ENCODE measurements around the gene SMAP1.

Gene SMAP1

GRCh38 chr6:70841112-70841511 is 173.4 kb downstream of the SMAP1 start:
- H3K27me3 ChIP-seq (ENCODE audit: control insufficient read depth in 1 of 2, insufficient read depth in 2 of 2, low read length in 2 of 2): no peaks in the 10 kb centered on the region
- H3K9ac ChIP-seq (ENCODE audit: low read length in 2 of 2): no peak overlapping the region
- H3K27ac ChIP-seq (ENCODE audit: low read length): no peak overlapping the region
- H3K4me1 ChIP-seq (ENCODE audit: control insufficient read depth, insufficient read depth, low read length): no peaks in the 10 kb centered on the region
- H3K9me3 ChIP-seq (ENCODE audit: control insufficient read depth in 2 of 2, low read length in 2 of 2): no peaks in the 10 kb centered on the region
- H3K36me3 ChIP-seq (ENCODE audit: control insufficient read depth in 2 of 2, insufficient read depth in 2 of 2, low read length in 2 of 2): peaks cover 0 to 2% of the 10 kb centered on the region in 2 donors
- H3K4me3 ChIP-seq (ENCODE audit: low read length in 2 of 2): no peak overlapping the region

- Histone ChIP-seq H3K36me3 (ENCODE audit: control insufficient read depth in 2 of 2, insufficient read depth in 2 of 2, low read length in 2 of 2) (peaks cover 0 to 4% of the 10 kb centered on the region in 2 donors), H3K27me3 (ENCODE audit: control insufficient read depth in 1 of 2, insufficient read depth in 2 of 2, low read length in 2 of 2) (no peaks in the 10 kb centered on the region), H3K9ac (ENCODE audit: low read length in 2 of 2) (no peak overlapping the region), H3K4me1 (ENCODE audit: control insufficient read depth, insufficient read depth, low read length) (no peaks in the 10 kb centered on the region), H3K27ac (ENCODE audit: low read length) (no peak overlapping the region), H3K9me3 (ENCODE audit: control insufficient read depth in 2 of 2, low read length in 2 of 2) (no peaks in the 10 kb centered on the region), H3K4me3 (ENCODE audit: low read length in 2 of 2) (no peak overlapping the region)
These were observed 174.9 kb downstream of the SMAP1 start for GRCh38 chr6:70842541-70842940.

- no peak overlapping the region for H3K9ac ChIP-seq (ENCODE audit: low read length in 2 of 2)
- no peak overlapping the region for H3K4me3 ChIP-seq (ENCODE audit: low read length in 2 of 2)
- no peaks in the 10 kb centered on the region for H3K4me1 ChIP-seq (ENCODE audit: control insufficient read depth, insufficient read depth, low read length)
- no peaks in the 10 kb centered on the region for H3K27me3 ChIP-seq (ENCODE audit: control insufficient read depth in 1 of 2, insufficient read depth in 2 of 2, low read length in 2 of 2)
- H3K27ac ChIP-seq (ENCODE audit: low read length): no peak overlapping the region
- no peaks in the 10 kb centered on the region for H3K9me3 ChIP-seq (ENCODE audit: control insufficient read depth in 2 of 2, low read length in 2 of 2)
- H3K36me3 ChIP-seq (ENCODE audit: control insufficient read depth in 2 of 2, insufficient read depth in 2 of 2, low read length in 2 of 2): peaks cover 0 to 4% of the 10 kb centered on the region in 2 donors
These were observed 175.7 kb downstream of the SMAP1 start for GRCh38 chr6:70843328-70843918.

- no peaks in the 10 kb centered on the region for H3K9me3 ChIP-seq (ENCODE audit: control insufficient read depth in 2 of 2, low read length in 2 of 2)
- H3K27me3 ChIP-seq (ENCODE audit: control insufficient read depth in 1 of 2, insufficient read depth in 2 of 2, low read length in 2 of 2): no peaks in the 10 kb centered on the region
- H3K4me3 ChIP-seq (ENCODE audit: low read length in 2 of 2): no peak overlapping the region
- no peak overlapping the region for H3K9ac ChIP-seq (ENCODE audit: low read length in 2 of 2)
- H3K4me1 ChIP-seq (ENCODE audit: control insufficient read depth, insufficient read depth, low read length): no peaks in the 10 kb centered on the region
- H3K27ac ChIP-seq (ENCODE audit: low read length): no peak overlapping the region
- H3K36me3 ChIP-seq (ENCODE audit: control insufficient read depth in 2 of 2, insufficient read depth in 2 of 2, low read length in 2 of 2): peaks cover 0 to 4% of the 10 kb centered on the region in 2 donors
These were observed 176.6 kb downstream of the SMAP1 start for GRCh38 chr6:70844301-70844700.

GRCh38 chr6:70846207-70846835 is 178.6 kb downstream of the SMAP1 start:
- H3K9me3 ChIP-seq (ENCODE audit: control insufficient read depth in 2 of 2, low read length in 2 of 2): no peaks in the 10 kb centered on the region
- no peaks in the 10 kb centered on the region for H3K4me1 ChIP-seq (ENCODE audit: control insufficient read depth, insufficient read depth, low read length)
- H3K27me3 ChIP-seq (ENCODE audit: control insufficient read depth in 1 of 2, insufficient read depth in 2 of 2, low read length in 2 of 2): no peaks in the 10 kb centered on the region
- no peak overlapping the region for H3K9ac ChIP-seq (ENCODE audit: low read length in 2 of 2)
- H3K4me3 ChIP-seq (ENCODE audit: low read length in 2 of 2): no peak overlapping the region
- peaks cover 0 to 4% of the 10 kb centered on the region in 2 donors for H3K36me3 ChIP-seq (ENCODE audit: control insufficient read depth in 2 of 2, insufficient read depth in 2 of 2, low read length in 2 of 2)
- H3K27ac ChIP-seq (ENCODE audit: low read length): no peak overlapping the region

- Histone ChIP-seq H3K9ac (ENCODE audit: low read length in 2 of 2) (no peak overlapping the region), H3K4me3 (ENCODE audit: low read length in 2 of 2) (no peak overlapping the region), H3K9me3 (ENCODE audit: control insufficient read depth in 2 of 2, low read length in 2 of 2) (no peaks in the 10 kb centered on the region), H3K27ac (ENCODE audit: low read length) (no peak overlapping the region), H3K27me3 (ENCODE audit: control insufficient read depth in 1 of 2, insufficient read depth in 2 of 2, low read length in 2 of 2) (no peaks in the 10 kb centered on the region), H3K36me3 (ENCODE audit: control insufficient read depth in 2 of 2, insufficient read depth in 2 of 2, low read length in 2 of 2) (peaks cover 0 to 4% of the 10 kb centered on the region in 2 donors), H3K4me1 (ENCODE audit: control insufficient read depth, insufficient read depth, low read length) (no peaks in the 10 kb centered on the region)
These were observed 179.7 kb downstream of the SMAP1 start for GRCh38 chr6:70847106-70848084.

- no peaks in the 10 kb centered on the region for H3K9me3 ChIP-seq (ENCODE audit: control insufficient read depth in 2 of 2, low read length in 2 of 2)
- peaks cover 4 to 7% of the 10 kb centered on the region in 2 donors for H3K36me3 ChIP-seq (ENCODE audit: control insufficient read depth in 2 of 2, insufficient read depth in 2 of 2, low read length in 2 of 2)
- H3K27ac ChIP-seq (ENCODE audit: low read length): no peak overlapping the region
- H3K27me3 ChIP-seq (ENCODE audit: control insufficient read depth in 1 of 2, insufficient read depth in 2 of 2, low read length in 2 of 2): no peaks in the 10 kb centered on the region
- H3K4me1 ChIP-seq (ENCODE audit: control insufficient read depth, insufficient read depth, low read length): no peaks in the 10 kb centered on the region
- H3K9ac ChIP-seq (ENCODE audit: low read length in 2 of 2): no peak overlapping the region
- no peak overlapping the region for H3K4me3 ChIP-seq (ENCODE audit: low read length in 2 of 2)
These were observed 181.8 kb downstream of the SMAP1 start for GRCh38 chr6:70849348-70850069.

GRCh38 chr6:70852667-70853246 is 185.1 kb downstream of the SMAP1 start:
- Histone ChIP-seq H3K9me3 (ENCODE audit: control insufficient read depth in 2 of 2, low read length in 2 of 2) (no peaks in the 10 kb centered on the region), H3K4me3 (ENCODE audit: low read length in 2 of 2) (no peak overlapping the region)

GRCh38 chr6:70857387-70858077 is 189.8 kb downstream of the SMAP1 start:
- Histone ChIP-seq H3K9ac (ENCODE audit: low read length in 2 of 2) (no peak overlapping the region), H3K9me3 (ENCODE audit: control insufficient read depth in 2 of 2, low read length in 2 of 2) (no peaks in the 10 kb centered on the region), H3K4me3 (ENCODE audit: low read length in 2 of 2) (no peak overlapping the region), H3K4me1 (ENCODE audit: control insufficient read depth, insufficient read depth, low read length) (no peaks in the 10 kb centered on the region), H3K36me3 (ENCODE audit: control insufficient read depth in 2 of 2, insufficient read depth in 2 of 2, low read length in 2 of 2) (peaks cover 3 to 7% of the 10 kb centered on the region in 2 donors), H3K27me3 (ENCODE audit: control insufficient read depth in 1 of 2, insufficient read depth in 2 of 2, low read length in 2 of 2) (no peaks in the 10 kb centered on the region), H3K27ac (ENCODE audit: low read length) (no peak overlapping the region)

More at GRCh38 chr6:70852667-70853246, 185.1 kb downstream of the SMAP1 start:
- peaks cover 1 to 7% of the 10 kb centered on the region in 2 donors for H3K36me3 ChIP-seq (ENCODE audit: control insufficient read depth in 2 of 2, insufficient read depth in 2 of 2, low read length in 2 of 2)
- H3K4me1 ChIP-seq (ENCODE audit: control insufficient read depth, insufficient read depth, low read length): no peaks in the 10 kb centered on the region
- H3K9ac ChIP-seq (ENCODE audit: low read length in 2 of 2): no peak overlapping the region
- H3K27me3 ChIP-seq (ENCODE audit: control insufficient read depth in 1 of 2, insufficient read depth in 2 of 2, low read length in 2 of 2): no peaks in the 10 kb centered on the region
- no peak overlapping the region for H3K27ac ChIP-seq (ENCODE audit: low read length)

All from stomach smooth muscle (tissue), 2 donors.